Activated CD4-positive, alpha-beta T cell treated with anti-CD3 and anti-CD28 coated beads for 24 hours (primary cell): ENCODE data around the gene MAVS.

Experiments
- DNase-seq, 2 donors: peaks; one replicate each; pipeline ENCODE4 v3.0.0-alpha.2; 2020; ENCODE audit warnings: low read depth in 2 of 2

Gene MAVS

GRCh38 chr20:3910853-3911252, 64.2 kb downstream of the MAVS start:
- no peak for DNase-seq

- DNase-seq: no peak
Observed at GRCh38 chr20:3911956-3912355, 65.3 kb downstream of the MAVS start.

- DNase-seq: no peak
Observed at GRCh38 chr20:3914446-3914845, 67.8 kb downstream of the MAVS start.

- DNase-seq: no peak
Observed at GRCh38 chr20:3915691-3916090, 69.1 kb downstream of the MAVS start.

GRCh38 chr20:3916364-3916763, 69.7 kb downstream of the MAVS start:
- no peak for DNase-seq

GRCh38 chr20:3919352-3919751, 72.7 kb downstream of the MAVS start:
- DNase-seq: no peak

GRCh38 chr20:3922223-3922982, 75.8 kb downstream of the MAVS start:
- no peak for DNase-seq

- DNase-seq: no peak
Observed at GRCh38 chr20:3922983-3923339, 76.3 kb downstream of the MAVS start.

GRCh38 chr20:3923818-3924217, 77.2 kb downstream of the MAVS start:
- DNase-seq: no peak

- no peak for DNase-seq
Observed at GRCh38 chr20:3924304-3925112, 77.9 kb downstream of the MAVS start.

- DNase-seq: no peak
Observed at GRCh38 chr20:3925113-3925695, 78.6 kb downstream of the MAVS start.
